Activated T-helper 1 cell treated with anti-CD3 and anti-CD28 coated beads, Interleukin-2, amount 50 U/mL, for 16 hours (primary cell): ENCODE results near the gene KRT86.
"Not testable (repeated sequence)": the region's sequence is repeated elsewhere in the genome, so short reads cannot be mapped to it uniquely, and the experiment has no call there.

Experiments used
- DNase-seq, 2 donors: peaks; one replicate each; pipeline ENCODE4 v3.0.0-alpha.2; 2020; ENCODE audit warnings: low read depth in 1 of 2, low spot score in 1 of 2

Gene KRT86

GRCh38 chr12:52312086-52312485 is 37.6 kb downstream of the KRT86 start:
- no peak for DNase-seq

GRCh38 chr12:52313461-52313860 is 39.0 kb downstream of the KRT86 start:
- no peak for DNase-seq

- DNase-seq: no peak
These were observed 39.5 kb downstream of the KRT86 start for GRCh38 chr12:52313926-52314325.

- DNase-seq: no peak
These were observed 40.1 kb downstream of the KRT86 start for GRCh38 chr12:52314511-52314910.

GRCh38 chr12:52315721-52316120 is 41.3 kb downstream of the KRT86 start:
- not testable (repeated sequence) for DNase-seq

- no peak for DNase-seq
These were observed 41.8 kb downstream of the KRT86 start for GRCh38 chr12:52316290-52316689.

GRCh38 chr12:52316701-52317100 is 42.3 kb downstream of the KRT86 start:
- no peak for DNase-seq

- no peak for DNase-seq
These were observed 43.1 kb downstream of the KRT86 start for GRCh38 chr12:52317468-52318052.

GRCh38 chr12:52318241-52318990 is 44.0 kb downstream of the KRT86 start:
- DNase-seq: no peak

- no peak for DNase-seq
These were observed 44.7 kb downstream of the KRT86 start for GRCh38 chr12:52319097-52319496.

GRCh38 chr12:52320784-52321400 is 46.4 kb downstream of the KRT86 start, which contains the start of gene KRT83:
Gene KRT83 (minus strand): TSS chr12:52321398. CDS start chr12:52321335, 63 bp downstream.
- DNase-seq: no peak

GRCh38 chr12:52321418-52321817 is 47.0 kb downstream of the KRT86 start:
- no peak for DNase-seq

- DNase-seq: no peak
These were observed 47.6 kb downstream of the KRT86 start for GRCh38 chr12:52322069-52322468.

GRCh38 chr12:52323001-52323400 is 48.6 kb downstream of the KRT86 start:
- no peak for DNase-seq

- DNase-seq: no peak
These were observed 49.1 kb downstream of the KRT86 start for GRCh38 chr12:52323416-52324152.

- no peak for DNase-seq
These were observed 49.7 kb downstream of the KRT86 start for GRCh38 chr12:52324153-52324444.

GRCh38 chr12:52327052-52327829 is 52.8 kb downstream of the KRT86 start:
- peak; percentile 53 to 66 for DNase-seq

GRCh38 chr12:52327830-52328500 is 53.5 kb downstream of the KRT86 start:
- no peak for DNase-seq

- DNase-seq: no peak
These were observed 56.6 kb downstream of the KRT86 start for GRCh38 chr12:52331039-52331438.

- DNase-seq: no peak
These were observed 57.4 kb downstream of the KRT86 start for GRCh38 chr12:52331833-52332232.

- DNase-seq: no peak
These were observed 57.9 kb downstream of the KRT86 start for GRCh38 chr12:52332381-52332780.
